Measurements from ENCODE around the gene CDH4.

Gene CDH4

GRCh38 chr20:61635721-61636455 is 383.8 kb downstream of the CDH4 start:
- CTCF ChIA-PET: no interaction called here
- H3K4me1 ChIP-seq (ENCODE audit: control insufficient read depth, insufficient read depth, low read length): no peaks in the 10 kb centered on the region

GRCh38 chr20:61636531-61637116 is 384.6 kb downstream of the CDH4 start:
- no peaks in the 10 kb centered on the region for H3K9me3 ChIP-seq (ENCODE audit: control insufficient read depth, insufficient read depth, low read depth, low read length)
- no peak overlapping the region for H3K27ac ChIP-seq (ENCODE audit: extremely low read depth, low read depth, low read length)
- H3K4me3 ChIP-seq (ENCODE audit: low read depth, low read length): no peak overlapping the region

More at GRCh38 chr20:61635721-61636455, 383.8 kb downstream of the CDH4 start:
- Histone ChIP-seq H3K4me3 (ENCODE audit: low read depth, low read length) (no peak overlapping the region), H3K9me3 (ENCODE audit: control insufficient read depth, insufficient read depth, low read depth, low read length) (no peaks in the 10 kb centered on the region), H3K36me3 (ENCODE audit: control insufficient read depth in 2 of 2, insufficient read depth in 1 of 2, low read length in 2 of 2) (no peaks in the 10 kb centered on the region), H3K27ac (ENCODE audit: extremely low read depth, low read depth, low read length) (no peak overlapping the region)
- no peak for TF ChIP-seq PRDM4 (tag by site-specific recombination; IDR thresholded peaks at IDR 0.05)
- peak; percentile 47; the same call in 1 of the 2 replicates for TF ChIP-seq EGR2 (tag by site-specific recombination; IDR thresholded peaks at IDR 0.05; ENCODE audit: low read depth)
- no peak for TF ChIP-seq CTCF (tag by site-specific recombination; IDR thresholded peaks at IDR 0.05)
- POLR2A ChIA-PET: no interaction called here

More at GRCh38 chr20:61636531-61637116, 384.6 kb downstream of the CDH4 start:
- peak; percentile 67 for TF ChIP-seq ZIC2 (tag by site-specific recombination; IDR thresholded peaks at IDR 0.05)
- peak; percentile 91 for TF ChIP-seq GLIS1 (tag by site-specific recombination; IDR thresholded peaks at IDR 0.05)
- TF ChIP-seq ZBTB10 (tag by site-specific recombination; IDR thresholded peaks at IDR 0.05): no peak
- TF ChIP-seq, protein P1, sequence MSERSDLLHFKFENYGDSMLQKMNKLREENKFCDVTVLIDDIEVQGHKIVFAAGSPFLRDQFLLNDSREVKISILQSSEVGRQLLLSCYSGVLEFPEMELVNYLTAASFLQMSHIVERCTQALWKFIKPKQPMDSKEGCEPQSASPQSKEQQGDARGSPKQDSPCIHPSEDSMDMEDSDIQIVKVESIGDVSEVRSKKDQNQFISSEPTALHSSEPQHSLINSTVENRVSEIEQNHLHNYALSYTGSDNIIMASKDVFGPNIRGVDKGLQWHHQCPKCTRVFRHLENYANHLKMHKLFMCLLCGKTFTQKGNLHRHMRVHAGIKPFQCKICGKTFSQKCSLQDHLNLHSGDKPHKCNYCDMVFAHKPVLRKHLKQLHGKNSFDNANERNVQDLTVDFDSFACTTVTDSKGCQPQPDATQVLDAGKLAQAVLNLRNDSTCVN (tag by site-specific recombination; optimal IDR thresholded peaks at IDR 0.05): no peak
- ChIA-PET CTCF (no interaction called here), POLR2A (no interaction called here)
- no peaks in the 10 kb centered on the region for H3K36me3 ChIP-seq (ENCODE audit: control insufficient read depth in 2 of 2, insufficient read depth in 1 of 2, low read length in 2 of 2)
- no peaks in the 10 kb centered on the region for H3K4me1 ChIP-seq (ENCODE audit: control insufficient read depth, insufficient read depth, low read length)
